ENCODE measurements around the gene ACVR1C. TPM values are rescaled to one million over a fixed set of nuclear protein-coding genes. Genes with fewer than 3 reads are reported as not detected.

Gene ACVR1C
- total RNA-seq, 1 experiment from 2014 or later = not detected

DNA sequence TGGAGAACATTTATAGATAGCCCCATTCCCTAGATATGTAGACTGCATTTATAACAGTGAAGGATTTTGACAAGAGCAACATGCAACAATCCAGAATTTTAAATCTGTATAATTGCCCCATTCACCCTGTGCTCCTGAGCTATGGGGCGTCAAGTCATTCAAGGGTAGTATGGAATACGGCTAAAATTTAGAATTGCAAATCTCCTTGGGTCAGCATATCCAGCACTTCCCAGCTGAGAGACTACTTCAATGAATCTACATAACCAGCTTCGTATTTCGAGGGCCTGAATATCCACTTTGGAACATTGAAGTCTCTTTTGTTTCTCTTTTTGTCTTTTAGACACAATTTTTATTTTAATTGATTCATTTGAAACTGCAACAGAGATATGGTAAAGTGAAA lies 28.4 kb upstream of the ACVR1C start:
- Histone ChIP-seq H3K9me3 (ENCODE audit: control insufficient read depth, insufficient read depth, low read depth, low read length) (no peaks in the 10 kb centered on the region), H3K4me3 (ENCODE audit: low read depth in 2 of 2, low read length in 2 of 2) (no peak overlapping the region), H3K4me1 (ENCODE audit: control insufficient read depth, insufficient read depth, low read length) (no peaks in the 10 kb centered on the region), H3K36me3 (ENCODE audit: control insufficient read depth, insufficient read depth, low read length) (no peaks in the 10 kb centered on the region), H3K27me3 (ENCODE audit: control insufficient read depth, insufficient read depth, low read length) (no peaks in the 10 kb centered on the region), H3K27ac (ENCODE audit: low read length) (no peak overlapping the region)
- no TSS peak for BruUV-seq (replicated peaks)
- TF ChIP-seq, protein P1, sequence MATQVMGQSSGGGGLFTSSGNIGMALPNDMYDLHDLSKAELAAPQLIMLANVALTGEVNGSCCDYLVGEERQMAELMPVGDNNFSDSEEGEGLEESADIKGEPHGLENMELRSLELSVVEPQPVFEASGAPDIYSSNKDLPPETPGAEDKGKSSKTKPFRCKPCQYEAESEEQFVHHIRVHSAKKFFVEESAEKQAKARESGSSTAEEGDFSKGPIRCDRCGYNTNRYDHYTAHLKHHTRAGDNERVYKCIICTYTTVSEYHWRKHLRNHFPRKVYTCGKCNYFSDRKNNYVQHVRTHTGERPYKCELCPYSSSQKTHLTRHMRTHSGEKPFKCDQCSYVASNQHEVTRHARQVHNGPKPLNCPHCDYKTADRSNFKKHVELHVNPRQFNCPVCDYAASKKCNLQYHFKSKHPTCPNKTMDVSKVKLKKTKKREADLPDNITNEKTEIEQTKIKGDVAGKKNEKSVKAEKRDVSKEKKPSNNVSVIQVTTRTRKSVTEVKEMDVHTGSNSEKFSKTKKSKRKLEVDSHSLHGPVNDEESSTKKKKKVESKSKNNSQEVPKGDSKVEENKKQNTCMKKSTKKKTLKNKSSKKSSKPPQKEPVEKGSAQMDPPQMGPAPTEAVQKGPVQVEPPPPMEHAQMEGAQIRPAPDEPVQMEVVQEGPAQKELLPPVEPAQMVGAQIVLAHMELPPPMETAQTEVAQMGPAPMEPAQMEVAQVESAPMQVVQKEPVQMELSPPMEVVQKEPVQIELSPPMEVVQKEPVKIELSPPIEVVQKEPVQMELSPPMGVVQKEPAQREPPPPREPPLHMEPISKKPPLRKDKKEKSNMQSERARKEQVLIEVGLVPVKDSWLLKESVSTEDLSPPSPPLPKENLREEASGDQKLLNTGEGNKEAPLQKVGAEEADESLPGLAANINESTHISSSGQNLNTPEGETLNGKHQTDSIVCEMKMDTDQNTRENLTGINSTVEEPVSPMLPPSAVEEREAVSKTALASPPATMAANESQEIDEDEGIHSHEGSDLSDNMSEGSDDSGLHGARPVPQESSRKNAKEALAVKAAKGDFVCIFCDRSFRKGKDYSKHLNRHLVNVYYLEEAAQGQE (IDR thresholded peaks at IDR 0.05; ENCODE audit: insufficient read depth in 1 of 2, low read depth in 2 of 2, low read length in 1 of 2) = no peak
- no peak for TF ChIP-seq SIN3A (IDR thresholded peaks at IDR 0.05; ENCODE audit: borderline replicate concordance, insufficient read depth, low read depth, low read length)
- TF ChIP-seq TCF7L2 (IDR thresholded peaks at IDR 0.05; ENCODE audit: low read depth, low read length) = no peak
- TF ChIP-seq, protein P2, sequence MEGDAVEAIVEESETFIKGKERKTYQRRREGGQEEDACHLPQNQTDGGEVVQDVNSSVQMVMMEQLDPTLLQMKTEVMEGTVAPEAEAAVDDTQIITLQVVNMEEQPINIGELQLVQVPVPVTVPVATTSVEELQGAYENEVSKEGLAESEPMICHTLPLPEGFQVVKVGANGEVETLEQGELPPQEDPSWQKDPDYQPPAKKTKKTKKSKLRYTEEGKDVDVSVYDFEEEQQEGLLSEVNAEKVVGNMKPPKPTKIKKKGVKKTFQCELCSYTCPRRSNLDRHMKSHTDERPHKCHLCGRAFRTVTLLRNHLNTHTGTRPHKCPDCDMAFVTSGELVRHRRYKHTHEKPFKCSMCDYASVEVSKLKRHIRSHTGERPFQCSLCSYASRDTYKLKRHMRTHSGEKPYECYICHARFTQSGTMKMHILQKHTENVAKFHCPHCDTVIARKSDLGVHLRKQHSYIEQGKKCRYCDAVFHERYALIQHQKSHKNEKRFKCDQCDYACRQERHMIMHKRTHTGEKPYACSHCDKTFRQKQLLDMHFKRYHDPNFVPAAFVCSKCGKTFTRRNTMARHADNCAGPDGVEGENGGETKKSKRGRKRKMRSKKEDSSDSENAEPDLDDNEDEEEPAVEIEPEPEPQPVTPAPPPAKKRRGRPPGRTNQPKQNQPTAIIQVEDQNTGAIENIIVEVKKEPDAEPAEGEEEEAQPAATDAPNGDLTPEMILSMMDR (IDR thresholded peaks at IDR 0.05) = no peak
- no peak for TF ChIP-seq POLR2AphosphoS5 (IDR thresholded peaks at IDR 0.05; ENCODE audit: low read depth, low read length)
- ATAC-seq = no peak
- ChIA-PET POLR2A (no interaction called here), CTCF (no interaction called here)
- intact Hi-C loops (cut with micrococcal nuclease; ENCODE audit: unreplicated experiment) (no loop called here), in situ Hi-C loops (cut with HindIII; ENCODE audit: low pct_unique_long_range_greater_than_20kb, low sequenced_read_pairs) (no loop called here)
- DNase-seq (ENCODE audit: low read depth, low spot score) = no peak

DNA sequence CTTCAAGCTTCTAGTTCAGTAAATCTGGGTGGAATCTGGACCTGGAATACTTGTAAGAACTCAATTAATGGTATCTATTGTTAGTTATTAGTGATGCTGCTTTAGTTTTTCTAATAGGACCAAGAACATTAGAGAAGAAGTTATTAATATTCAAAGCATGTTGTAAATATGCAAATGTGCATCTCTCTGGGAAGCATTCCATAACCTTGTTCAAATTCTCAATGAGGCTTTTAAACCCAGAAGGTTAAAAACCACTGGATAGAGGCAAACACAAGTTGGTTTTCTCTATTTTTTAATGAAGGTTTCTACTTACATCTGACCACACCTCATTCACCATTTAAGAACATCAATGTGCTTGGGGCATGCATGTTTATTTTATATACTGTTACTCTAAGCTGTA lies 16.1 kb upstream of the ACVR1C start:
- Histone ChIP-seq H3K9me3 (ENCODE audit: control insufficient read depth, insufficient read depth, low read depth, low read length) (no peaks in the 10 kb centered on the region), H3K27ac (ENCODE audit: low read length) (no peak overlapping the region), H3K4me1 (ENCODE audit: control insufficient read depth, insufficient read depth, low read length) (no peaks in the 10 kb centered on the region), H3K36me3 (ENCODE audit: control insufficient read depth, insufficient read depth, low read length) (no peaks in the 10 kb centered on the region), H3K4me3 (ENCODE audit: low read depth in 2 of 2, low read length in 2 of 2) (no peak overlapping the region), H3K27me3 (ENCODE audit: control insufficient read depth, insufficient read depth, low read length) (no peaks in the 10 kb centered on the region; the same call in 1 of the 2 replicates)
- DNase-seq (ENCODE audit: low read depth, low spot score) = no peak
- TF ChIP-seq, protein P2 (IDR thresholded peaks at IDR 0.05) = no peak
- TF ChIP-seq POLR2AphosphoS5 (IDR thresholded peaks at IDR 0.05; ENCODE audit: low read depth, low read length) (no peak), TCF7L2 (IDR thresholded peaks at IDR 0.05; ENCODE audit: low read depth, low read length) (no peak), SIN3A (IDR thresholded peaks at IDR 0.05; ENCODE audit: borderline replicate concordance, insufficient read depth, low read depth, low read length) (no peak)
- TF ChIP-seq, protein P1 (IDR thresholded peaks at IDR 0.05; ENCODE audit: insufficient read depth in 1 of 2, low read depth in 2 of 2, low read length in 1 of 2) = no peak
- intact Hi-C loops (cut with micrococcal nuclease; ENCODE audit: unreplicated experiment) = no loop called here
- in situ Hi-C loops (cut with HindIII; ENCODE audit: low pct_unique_long_range_greater_than_20kb, low sequenced_read_pairs) = no loop called here
- ATAC-seq = no peak
- no TSS peak for BruUV-seq (replicated peaks)
- ChIA-PET POLR2A (no interaction called here), CTCF (no interaction called here)
